Measurements from ENCODE around the gene GP1BA.
"Not testable (repeated sequence)": the region's sequence is repeated elsewhere in the genome, so short reads cannot be mapped to it uniquely, and the experiment has no call there.

Gene GP1BA

GRCh38 chr17:4901648-4902344 lies 30.3 kb upstream of the GP1BA start:
- DNase-seq, result peak; percentile 64

- no peak for DNase-seq
Observed at GRCh38 chr17:4902540-4902939, 29.5 kb upstream of the GP1BA start.

GRCh38 chr17:4903051-4903818 lies 28.8 kb upstream of the GP1BA start, which contains the start of gene CHRNE:
Gene CHRNE, minus strand, starts transcription at chr17:4903098. Its CDS starts 35 bp downstream, at chr17:4903063.
- peak; percentile 89 for DNase-seq

GRCh38 chr17:4906642-4907041 lies 25.4 kb upstream of the GP1BA start:
- DNase-seq, result not testable (repeated sequence)

- no peak for DNase-seq
Observed at GRCh38 chr17:4908301-4908700, 23.8 kb upstream of the GP1BA start.

- peak; percentile 96 for DNase-seq
Observed at GRCh38 chr17:4908711-4909496, 23.2 kb upstream of the GP1BA start.

GRCh38 chr17:4913994-4914393 lies 18.1 kb upstream of the GP1BA start:
- DNase-seq, result no peak

GRCh38 chr17:4914551-4914950 lies 17.5 kb upstream of the GP1BA start:
- DNase-seq, result not testable (repeated sequence)

- DNase-seq, result no peak
Observed at GRCh38 chr17:4919511-4920047, 12.5 kb upstream of the GP1BA start.

- DNase-seq, result peak; percentile 64
Observed at GRCh38 chr17:4920351-4921048, 11.6 kb upstream of the GP1BA start.

- no peak for DNase-seq
Observed at GRCh38 chr17:4921320-4921719, 10.8 kb upstream of the GP1BA start.

GRCh38 chr17:4926577-4927335 lies 5.3 kb upstream of the GP1BA start:
- DNase-seq, result not testable (repeated sequence)

- DNase-seq, result no peak
Observed at GRCh38 chr17:4928881-4929280, 3.2 kb upstream of the GP1BA start.

- no peak for DNase-seq
Observed at GRCh38 chr17:4932756-4933155, 679 bp downstream of the GP1BA start.

- DNase-seq, result no peak
Observed at GRCh38 chr17:4933646-4934045, 1.6 kb downstream of the GP1BA start.

GRCh38 chr17:4934173-4934979 lies 2.3 kb downstream of the GP1BA start:
- DNase-seq, result peak; percentile 83

- DNase-seq, result no peak
Observed at GRCh38 chr17:4935650-4936049, 3.6 kb downstream of the GP1BA start.

GRCh38 chr17:4936436-4936835 lies 4.4 kb downstream of the GP1BA start:
- DNase-seq, result no peak

- no peak for DNase-seq
Observed at GRCh38 chr17:4937553-4937952, 5.5 kb downstream of the GP1BA start.

GRCh38 chr17:4938069-4938491 lies 6.0 kb downstream of the GP1BA start:
- no peak for DNase-seq

Measured in hematopoietic multipotent progenitor cell treated with erythropoietin and hydrocortisone succinate and interleukin-3 and kit ligand, for 4 days (in vitro differentiated cells).